T-cell (primary cell): ENCODE data around the gene LRRC8A. TPM values are rescaled to one million over a fixed set of nuclear protein-coding genes. Genes with fewer than 3 reads are reported as not detected.

Source experiments
- ATAC-seq, 4 experiments: fragments of 200-7000 bp in 3 of 4; fragments of 150-1000 bp in 1 of 4; cut with Tn5 transposase; replicated peaks in 1 of 4; 1 replicate in 3 of 4; 2 replicates in 1 of 4; pipeline ENCODE4 v1.10.0; 2021; ENCODE audit warnings: moderate library complexity in 3 of 4, mild to moderate bottlenecking in 2 of 4, moderate number of reproducible peaks in 1 of 4
- CTCF ChIA-PET, 2 donors: fragments of 300-600 bp; sonication (Branson Sonifier 250); formaldehyde crosslinking; loops; one replicate each; lab custom pipeline; 2022; ENCODE audit warnings: antibody characterized with exemption in 2 of 2; lab: Charles Lee
- POLR2A ChIA-PET, 2 donors: fragments of 300-600 bp; sonication (Branson Sonifier 250); formaldehyde crosslinking; loops; one replicate each; lab custom pipeline; 2022; ENCODE audit warnings: antibody characterized with exemption in 2 of 2; lab: Charles Lee
- DNase-seq, 35 experiments: peaks; one replicate each; pipeline versions ENCODE4 v3.0.0 to v3.0.0-alpha.2; 2013 to 2023
- H3K27ac ChIP-seq: one replicate; pipeline ENCODE4 v1.5.1; 2013; ENCODE audit warnings: low read length
- H3K27me3 ChIP-seq, 2 experiments: replicated peaks in 1 of 2; 1 replicate in 1 of 2; 2 replicates in 1 of 2; pipeline versions ENCODE4 v1.6.1 to v1.7.0; 2013; ENCODE audit warnings: low read length in 1 of 2, mixed read lengths in 1 of 2; ENCODE audit not compliant: control insufficient read depth in 2 of 2, insufficient read depth in 2 of 2; ENCODE audit errors: extremely low read depth in 1 of 2
- H3K36me3 ChIP-seq, 2 donors: 1 replicate in 1 of 2; 2 replicates in 1 of 2; pipeline versions ENCODE4 v1.6.1 to v1.7.0; 2013; ENCODE audit warnings: low read length in 1 of 2; ENCODE audit not compliant: control insufficient read depth in 2 of 2, insufficient read depth in 1 of 2; ENCODE audit errors: extremely low read depth in 1 of 2
- H3K4me1 ChIP-seq, 2 experiments: 1 replicate in 1 of 2; 2 replicates in 1 of 2; pipeline versions ENCODE4 v1.6.1 to v1.7.0; 2013; ENCODE audit warnings: low read length in 2 of 2, mixed read lengths in 1 of 2; ENCODE audit not compliant: insufficient read depth in 2 of 2, control insufficient read depth in 1 of 2; ENCODE audit errors: extremely low read depth in 1 of 2
- H3K4me3 ChIP-seq, 2 donors: 1 replicate in 1 of 2; 2 replicates in 1 of 2; pipeline versions ENCODE4 v1.5.1 to v1.7.0; 2013; ENCODE audit warnings: mild to moderate bottlenecking in 2 of 2, low read length in 1 of 2, moderate library complexity in 1 of 2; ENCODE audit not compliant: control insufficient read depth in 1 of 2; ENCODE audit errors: extremely low read depth in 1 of 2
- H3K9me3 ChIP-seq: 2 replicates; pipeline ENCODE4 v1.7.0; 2013
- H3K27ac Mint-ChIP-seq, 2 donors: one replicate each; pipeline ENCODE4 v1.8.0; 2020 to 2021; ENCODE audit warnings: mild to moderate bottlenecking in 2 of 2, mixed read lengths in 2 of 2
- H3K27me3 Mint-ChIP-seq, 2 donors: one replicate each; pipeline ENCODE4 v1.8.0; 2021 to 2022; ENCODE audit warnings: mixed read lengths in 2 of 2
- H3K36me3 Mint-ChIP-seq: one replicate; pipeline ENCODE4 v1.8.0; 2021; ENCODE audit warnings: mixed read lengths
- H3K4me1 Mint-ChIP-seq, 3 donors: one replicate each; pipeline ENCODE4 v1.8.0; 2020 to 2022; ENCODE audit warnings: mixed read lengths in 3 of 3, mild to moderate bottlenecking in 1 of 3
- H3K4me3 Mint-ChIP-seq, 3 donors: one replicate each; pipeline ENCODE4 v1.8.0; 2020 to 2022; ENCODE audit warnings: mild to moderate bottlenecking in 3 of 3, mixed read lengths in 3 of 3, moderate library complexity in 3 of 3
- H3K9me3 Mint-ChIP-seq, 3 donors: one replicate each; pipeline ENCODE4 v1.8.0; 2020 to 2022; ENCODE audit warnings: mixed read lengths in 3 of 3
- WGBS: methylation state at CpG from one replicate; pipeline ENCODE4 v1.1.5; 2013; ENCODE audit warnings: missing lambda C conversion rate; ENCODE audit not compliant: insufficient coverage; 5-methylcytosine and 5-hydroxymethylcytosine counted together
- total RNA-seq, 35 experiments: library from RNA in 6 of 35; stranded (reverse) in 6 of 35; fragments of 120-200 nt in 1 of 35; gene quantifications; one replicate each; pipeline versions ENCODE4 v1.2.1 to v1.2.4 and lab custom pipeline; 2013 to 2026

LRRC8A gene
- total RNA-seq, 5 donors from 2014 or later (not counting 1 experiment from before 2014, with no cell fraction given), result 30.7 to 34.3 (median 33.9) TPM

- no peak overlapping the region for H3K4me3 Mint-ChIP-seq
- Histone ChIP-seq H3K9me3 (no peaks in the 10 kb centered on the region), H3K4me3 (no peak overlapping the region), H3K4me1 (peaks cover 12 to 55% of the 10 kb centered on the region in 2 experiments), H3K36me3 (peaks cover 41 to 58% of the 10 kb centered on the region in 2 donors), H3K27me3 (peaks cover 0 to 2% of the 10 kb centered on the region in 2 experiments), H3K27ac (no peak overlapping the region)
- no peak for DNase-seq
- H3K9me3 Mint-ChIP-seq, result no peaks in the 10 kb centered on the region
- peak overlapping the region in 1 of 2 donors; percentile 39 for H3K27ac Mint-ChIP-seq
- ChIA-PET CTCF (no interaction called here), POLR2A (no interaction called here)
- H3K36me3 Mint-ChIP-seq, result peaks cover 35% of the 10 kb centered on the region
- no peak for ATAC-seq
- no peaks in the 10 kb centered on the region for H3K27me3 Mint-ChIP-seq
- WGBS, result 76% methylated on average over 16 of the region's 23 CpGs
- H3K4me1 Mint-ChIP-seq, result peaks cover 29 to 45% (median 41%) of the 10 kb centered on the region in 3 donors
Observed at GRCh38 chr9:128913995-128914772, 32.3 kb downstream of the LRRC8A start.

- Mint-ChIP-seq H3K4me1 (peaks cover 21 to 36% (median 33%) of the 10 kb centered on the region in 3 donors), H3K9me3 (no peaks in the 10 kb centered on the region), H3K27me3 (no peaks in the 10 kb centered on the region), H3K27ac (no peak overlapping the region), H3K36me3 (peaks cover 30% of the 10 kb centered on the region), H3K4me3 (no peak overlapping the region)
- no peak overlapping the region for H3K27ac ChIP-seq
- no peaks in the 10 kb centered on the region for H3K9me3 ChIP-seq
- CTCF ChIA-PET, result no interaction called here
- 95% methylated on average over 12 of the region's 18 CpGs for WGBS
- peaks cover 35 to 46% of the 10 kb centered on the region in 2 donors for H3K36me3 ChIP-seq
- no peak overlapping the region for H3K4me3 ChIP-seq
- H3K4me1 ChIP-seq, result peaks cover 6 to 35% of the 10 kb centered on the region in 2 experiments
- POLR2A ChIA-PET, result interaction anchor here in 1 of 2 donors (0.6 to 0.7 kb wide), 2 partner anchors 20 to 87 kb away, joined by 7 read pairs; no protein-coding TSS in a partner anchor
- peaks cover 0 to 2% of the 10 kb centered on the region in 2 experiments for H3K27me3 ChIP-seq
- no peak for DNase-seq
- no peak for ATAC-seq
Observed at GRCh38 chr9:128916204-128916603, 34.3 kb downstream of the LRRC8A start.

GRCh38 chr9:128916745-128917144 is 34.8 kb downstream of the LRRC8A start:
- H3K36me3 ChIP-seq, result peaks cover 35 to 45% of the 10 kb centered on the region in 2 donors
- H3K4me3 Mint-ChIP-seq, result no peak overlapping the region
- ChIA-PET POLR2A (interaction anchor here in 1 of 2 donors (0.6 to 0.7 kb wide), 2 partner anchors 20 to 86 kb away, joined by 7 read pairs; no protein-coding TSS in a partner anchor), CTCF (interaction anchor here in 1 of 2 donors (0.6 kb wide), 1 partner anchor 16 kb away, joined by 3 read pairs; no protein-coding TSS in a partner anchor)
- H3K4me3 ChIP-seq, result no peak overlapping the region
- DNase-seq (no peak), ATAC-seq (no peak)
- no peak overlapping the region for H3K27ac ChIP-seq
- WGBS, result 94% methylated on average over 3 of the region's 11 CpGs
- peak overlapping the region in 1 of 2 donors; percentile 74 for H3K27ac Mint-ChIP-seq
- no peaks in the 10 kb centered on the region for H3K27me3 Mint-ChIP-seq
- H3K36me3 Mint-ChIP-seq, result peaks cover 30% of the 10 kb centered on the region
- H3K27me3 ChIP-seq, result peaks cover 0 to 4% of the 10 kb centered on the region in 2 experiments
- H3K4me1 Mint-ChIP-seq, result peaks cover 16 to 35% (median 31%) of the 10 kb centered on the region in 3 donors
- peaks cover 2 to 34% of the 10 kb centered on the region in 2 experiments for H3K4me1 ChIP-seq
- no peaks in the 10 kb centered on the region for H3K9me3 Mint-ChIP-seq
- no peaks in the 10 kb centered on the region for H3K9me3 ChIP-seq

- H3K27ac Mint-ChIP-seq, result peak overlapping the region in 1 of 2 donors; percentile 74
- peaks cover 2 to 34% of the 10 kb centered on the region in 2 experiments for H3K4me1 ChIP-seq
- no peak overlapping the region for H3K27ac ChIP-seq
- H3K4me1 Mint-ChIP-seq, result peaks cover 10 to 33% (median 28%) of the 10 kb centered on the region in 3 donors
- no peaks in the 10 kb centered on the region for H3K9me3 ChIP-seq
- no peak overlapping the region for H3K4me3 Mint-ChIP-seq
- peaks cover 30% of the 10 kb centered on the region for H3K36me3 Mint-ChIP-seq
- WGBS, result 97% methylated on average over 22 of the region's 26 CpGs
- peaks cover 0 to 7% of the 10 kb centered on the region in 2 experiments for H3K27me3 ChIP-seq
- no peaks in the 10 kb centered on the region for H3K9me3 Mint-ChIP-seq
- H3K4me3 ChIP-seq, result no peak overlapping the region
- ChIA-PET CTCF (interaction anchor here in 1 of 2 donors (0.6 kb wide), 1 partner anchor 16 kb away, joined by 3 read pairs; no protein-coding TSS in a partner anchor), POLR2A (interaction anchor here in 1 of 2 donors (0.6 to 0.7 kb wide), 2 partner anchors 19 to 85 kb away, joined by 7 read pairs; no protein-coding TSS in a partner anchor)
- peaks cover 33 to 45% of the 10 kb centered on the region in 2 donors for H3K36me3 ChIP-seq
- H3K27me3 Mint-ChIP-seq, result no peaks in the 10 kb centered on the region
- DNase-seq (no peak), ATAC-seq (no peak)
Observed at GRCh38 chr9:128917151-128917849, 35.4 kb downstream of the LRRC8A start.

- no peak overlapping the region for H3K4me3 ChIP-seq
- no peaks in the 10 kb centered on the region for H3K9me3 ChIP-seq
- ChIA-PET CTCF (interaction anchor here in 1 of 2 donors (0.8 kb wide), 1 partner anchor 56 kb away, joined by 3 read pairs; no protein-coding TSS in a partner anchor), POLR2A (interaction anchor here in 1 of 2 donors (0.7 kb wide), 1 partner anchor 149 kb away, joined by 9 read pairs; no protein-coding TSS in a partner anchor)
- peaks cover 0 to 7% of the 10 kb centered on the region in 2 experiments for H3K27me3 ChIP-seq
- H3K9me3 Mint-ChIP-seq, result no peaks in the 10 kb centered on the region
- no peak for ATAC-seq
- peaks cover 0 to 19% (median 14%) of the 10 kb centered on the region in 3 donors for H3K4me1 Mint-ChIP-seq
- WGBS, result 34% methylated on average over 2 of the region's 2 CpGs
- peaks cover 29 to 43% of the 10 kb centered on the region in 2 donors for H3K36me3 ChIP-seq
- no peak overlapping the region for H3K27ac ChIP-seq
- peaks cover 2 to 24% of the 10 kb centered on the region in 2 experiments for H3K4me1 ChIP-seq
- peak overlapping the region in 1 of 2 donors; percentile 25 for H3K27ac Mint-ChIP-seq
- no peak overlapping the region for H3K4me3 Mint-ChIP-seq
- no peak for DNase-seq
- H3K36me3 Mint-ChIP-seq, result peaks cover 22% of the 10 kb centered on the region
- no peaks in the 10 kb centered on the region for H3K27me3 Mint-ChIP-seq
Observed at GRCh38 chr9:128918921-128919320, 37.0 kb downstream of the LRRC8A start.
